ENCODE results near the gene UGT1A10.
"Not testable (repeated sequence)": the region's sequence is repeated elsewhere in the genome, so short reads cannot be mapped to it uniquely, and the experiment has no call there.

DNA sequence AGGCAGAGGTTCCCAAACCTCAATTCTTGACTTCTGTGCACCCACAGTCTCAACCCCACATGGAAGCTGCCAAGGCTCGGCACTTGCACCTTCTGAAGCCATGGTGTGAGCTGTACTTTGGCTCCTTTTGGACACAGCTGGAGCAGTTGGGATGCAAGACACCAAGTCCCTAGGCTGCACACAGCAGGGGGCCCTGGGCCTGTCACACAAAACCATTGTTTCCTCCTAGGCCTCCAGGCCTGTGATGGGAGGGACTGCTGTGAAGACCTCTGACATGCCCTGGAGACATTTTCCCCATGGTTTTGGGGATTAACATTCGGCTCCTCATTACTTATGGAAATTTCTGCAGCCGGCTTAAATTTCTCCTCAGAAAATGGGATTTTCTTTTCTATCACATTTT, 9.8 kb downstream of the UGT1A10 start:
- not testable (repeated sequence) for TF ChIP-seq POLR2AphosphoS5 (IDR thresholded peaks at IDR 0.05; ENCODE audit: low read depth, low read length); TCF7L2 (IDR thresholded peaks at IDR 0.05; ENCODE audit: borderline replicate concordance, extremely low read depth, insufficient read depth, insufficient read length); EZH2 (IDR thresholded peaks at IDR 0.05)
- TF ChIP-seq, protein P1, sequence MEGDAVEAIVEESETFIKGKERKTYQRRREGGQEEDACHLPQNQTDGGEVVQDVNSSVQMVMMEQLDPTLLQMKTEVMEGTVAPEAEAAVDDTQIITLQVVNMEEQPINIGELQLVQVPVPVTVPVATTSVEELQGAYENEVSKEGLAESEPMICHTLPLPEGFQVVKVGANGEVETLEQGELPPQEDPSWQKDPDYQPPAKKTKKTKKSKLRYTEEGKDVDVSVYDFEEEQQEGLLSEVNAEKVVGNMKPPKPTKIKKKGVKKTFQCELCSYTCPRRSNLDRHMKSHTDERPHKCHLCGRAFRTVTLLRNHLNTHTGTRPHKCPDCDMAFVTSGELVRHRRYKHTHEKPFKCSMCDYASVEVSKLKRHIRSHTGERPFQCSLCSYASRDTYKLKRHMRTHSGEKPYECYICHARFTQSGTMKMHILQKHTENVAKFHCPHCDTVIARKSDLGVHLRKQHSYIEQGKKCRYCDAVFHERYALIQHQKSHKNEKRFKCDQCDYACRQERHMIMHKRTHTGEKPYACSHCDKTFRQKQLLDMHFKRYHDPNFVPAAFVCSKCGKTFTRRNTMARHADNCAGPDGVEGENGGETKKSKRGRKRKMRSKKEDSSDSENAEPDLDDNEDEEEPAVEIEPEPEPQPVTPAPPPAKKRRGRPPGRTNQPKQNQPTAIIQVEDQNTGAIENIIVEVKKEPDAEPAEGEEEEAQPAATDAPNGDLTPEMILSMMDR (IDR thresholded peaks at IDR 0.05 in 2 of 3, conservative IDR thresholded peaks at IDR 0.05 in 1 of 3; ENCODE audit: borderline replicate concordance in 1 of 3, insufficient read depth in 1 of 3, low read depth in 2 of 3, low read length in 2 of 3), result not testable (repeated sequence)
- TF ChIP-seq, protein P2, sequence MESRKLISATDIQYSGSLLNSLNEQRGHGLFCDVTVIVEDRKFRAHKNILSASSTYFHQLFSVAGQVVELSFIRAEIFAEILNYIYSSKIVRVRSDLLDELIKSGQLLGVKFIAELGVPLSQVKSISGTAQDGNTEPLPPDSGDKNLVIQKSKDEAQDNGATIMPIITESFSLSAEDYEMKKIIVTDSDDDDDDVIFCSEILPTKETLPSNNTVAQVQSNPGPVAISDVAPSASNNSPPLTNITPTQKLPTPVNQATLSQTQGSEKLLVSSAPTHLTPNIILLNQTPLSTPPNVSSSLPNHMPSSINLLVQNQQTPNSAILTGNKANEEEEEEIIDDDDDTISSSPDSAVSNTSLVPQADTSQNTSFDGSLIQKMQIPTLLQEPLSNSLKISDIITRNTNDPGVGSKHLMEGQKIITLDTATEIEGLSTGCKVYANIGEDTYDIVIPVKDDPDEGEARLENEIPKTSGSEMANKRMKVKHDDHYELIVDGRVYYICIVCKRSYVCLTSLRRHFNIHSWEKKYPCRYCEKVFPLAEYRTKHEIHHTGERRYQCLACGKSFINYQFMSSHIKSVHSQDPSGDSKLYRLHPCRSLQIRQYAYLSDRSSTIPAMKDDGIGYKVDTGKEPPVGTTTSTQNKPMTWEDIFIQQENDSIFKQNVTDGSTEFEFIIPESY (IDR thresholded peaks at IDR 0.05; ENCODE audit: extremely low read depth, insufficient replicate concordance, low read length), result not testable (repeated sequence)

Measured in HCT116 (cell line).